Panc1 (cell line): ENCODE measurements around the gene RGS9BP.

Experiments
- POLR2AphosphoS5 ChIP-seq: IDR thresholded peaks from 2 replicates; pipeline ENCODE4 v1.6.1; 2012; ENCODE audit warnings: mild to moderate bottlenecking, low read depth, low read length, moderate library complexity
- TCF7L2 ChIP-seq: IDR thresholded peaks from 2 replicates; pipeline ENCODE4 v1.6.1; 2011; ENCODE audit warnings: mild to moderate bottlenecking, low read depth, low read length, inconsistent platforms
- TF ChIP-seq, protein P1 (sequence below): fragments of 450-650 bp; IDR thresholded peaks from 2 replicates; pipeline ENCODE4 v1.5.1; 2017; ENCODE audit warnings: mild to moderate bottlenecking
- TF ChIP-seq, protein P2 (sequence below), 2 experiments: IDR thresholded peaks; 2 replicates each; pipeline ENCODE4 v1.6.1; 2011 to 2012; ENCODE audit warnings: low read depth in 2 of 2, control low read depth in 1 of 2, low read length in 1 of 2, mild to moderate bottlenecking in 1 of 2, moderate library complexity in 1 of 2; ENCODE audit not compliant: insufficient read depth in 1 of 2

DNA sequence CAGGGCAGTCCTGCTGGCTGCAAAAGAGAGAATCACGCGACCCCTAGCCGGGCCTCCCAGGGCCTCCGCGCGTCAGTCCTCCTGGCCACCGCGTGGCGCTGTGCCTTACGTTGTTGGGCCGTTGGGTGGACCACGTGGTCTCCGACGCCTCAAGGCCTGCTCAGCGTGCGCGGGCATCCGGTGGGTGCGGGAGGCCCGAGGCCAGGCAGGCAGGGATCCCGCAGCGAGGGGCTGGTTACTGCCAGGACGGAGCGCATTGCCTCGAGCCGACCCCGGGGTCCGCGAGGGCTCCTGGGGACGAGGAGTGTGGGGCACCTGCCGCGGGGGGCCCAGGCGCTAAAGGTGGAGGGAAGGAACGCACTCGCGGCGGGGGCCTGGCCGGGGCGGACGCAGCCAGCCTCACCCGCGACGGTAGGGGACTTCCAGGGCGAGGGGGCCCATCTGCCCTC is 44.0 kb downstream of the RGS9BP start, which contains the start of gene TDRD12:
- TF ChIP-seq, protein P1, sequence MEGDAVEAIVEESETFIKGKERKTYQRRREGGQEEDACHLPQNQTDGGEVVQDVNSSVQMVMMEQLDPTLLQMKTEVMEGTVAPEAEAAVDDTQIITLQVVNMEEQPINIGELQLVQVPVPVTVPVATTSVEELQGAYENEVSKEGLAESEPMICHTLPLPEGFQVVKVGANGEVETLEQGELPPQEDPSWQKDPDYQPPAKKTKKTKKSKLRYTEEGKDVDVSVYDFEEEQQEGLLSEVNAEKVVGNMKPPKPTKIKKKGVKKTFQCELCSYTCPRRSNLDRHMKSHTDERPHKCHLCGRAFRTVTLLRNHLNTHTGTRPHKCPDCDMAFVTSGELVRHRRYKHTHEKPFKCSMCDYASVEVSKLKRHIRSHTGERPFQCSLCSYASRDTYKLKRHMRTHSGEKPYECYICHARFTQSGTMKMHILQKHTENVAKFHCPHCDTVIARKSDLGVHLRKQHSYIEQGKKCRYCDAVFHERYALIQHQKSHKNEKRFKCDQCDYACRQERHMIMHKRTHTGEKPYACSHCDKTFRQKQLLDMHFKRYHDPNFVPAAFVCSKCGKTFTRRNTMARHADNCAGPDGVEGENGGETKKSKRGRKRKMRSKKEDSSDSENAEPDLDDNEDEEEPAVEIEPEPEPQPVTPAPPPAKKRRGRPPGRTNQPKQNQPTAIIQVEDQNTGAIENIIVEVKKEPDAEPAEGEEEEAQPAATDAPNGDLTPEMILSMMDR = peak; percentile 41; the same call in 1 of the 2 replicates
- TF ChIP-seq POLR2AphosphoS5 (no peak), TCF7L2 (no peak)
- TF ChIP-seq, protein P2, sequence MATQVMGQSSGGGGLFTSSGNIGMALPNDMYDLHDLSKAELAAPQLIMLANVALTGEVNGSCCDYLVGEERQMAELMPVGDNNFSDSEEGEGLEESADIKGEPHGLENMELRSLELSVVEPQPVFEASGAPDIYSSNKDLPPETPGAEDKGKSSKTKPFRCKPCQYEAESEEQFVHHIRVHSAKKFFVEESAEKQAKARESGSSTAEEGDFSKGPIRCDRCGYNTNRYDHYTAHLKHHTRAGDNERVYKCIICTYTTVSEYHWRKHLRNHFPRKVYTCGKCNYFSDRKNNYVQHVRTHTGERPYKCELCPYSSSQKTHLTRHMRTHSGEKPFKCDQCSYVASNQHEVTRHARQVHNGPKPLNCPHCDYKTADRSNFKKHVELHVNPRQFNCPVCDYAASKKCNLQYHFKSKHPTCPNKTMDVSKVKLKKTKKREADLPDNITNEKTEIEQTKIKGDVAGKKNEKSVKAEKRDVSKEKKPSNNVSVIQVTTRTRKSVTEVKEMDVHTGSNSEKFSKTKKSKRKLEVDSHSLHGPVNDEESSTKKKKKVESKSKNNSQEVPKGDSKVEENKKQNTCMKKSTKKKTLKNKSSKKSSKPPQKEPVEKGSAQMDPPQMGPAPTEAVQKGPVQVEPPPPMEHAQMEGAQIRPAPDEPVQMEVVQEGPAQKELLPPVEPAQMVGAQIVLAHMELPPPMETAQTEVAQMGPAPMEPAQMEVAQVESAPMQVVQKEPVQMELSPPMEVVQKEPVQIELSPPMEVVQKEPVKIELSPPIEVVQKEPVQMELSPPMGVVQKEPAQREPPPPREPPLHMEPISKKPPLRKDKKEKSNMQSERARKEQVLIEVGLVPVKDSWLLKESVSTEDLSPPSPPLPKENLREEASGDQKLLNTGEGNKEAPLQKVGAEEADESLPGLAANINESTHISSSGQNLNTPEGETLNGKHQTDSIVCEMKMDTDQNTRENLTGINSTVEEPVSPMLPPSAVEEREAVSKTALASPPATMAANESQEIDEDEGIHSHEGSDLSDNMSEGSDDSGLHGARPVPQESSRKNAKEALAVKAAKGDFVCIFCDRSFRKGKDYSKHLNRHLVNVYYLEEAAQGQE (IDR thresholded peaks at IDR 0.05; ENCODE audit: insufficient read depth in 1 of 2, low read depth in 2 of 2, low read length in 1 of 2) = no peak
